ENCODE measurements around the gene ECI2. TPM values are rescaled to one million over a fixed set of nuclear protein-coding genes. Genes with fewer than 3 reads are reported as not detected.
A peak's percentile ranks its signal among the peaks of the same experiment; 100 is the strongest.

ECI2 gene
- total and polyA plus RNA-seq, 10 of the 15 experiments (the other 5 are each of a cell fraction or from before 2014, with no cell fraction given): 38.7 to 129 (median 60.1) TPM

GRCh38 chr6:4139272-4139671 lies 3.9 kb upstream of the ECI2 start (continued):
- TF ChIP-seq RELB (IDR thresholded peaks at IDR 0.05; ENCODE audit: low read depth) (0 out of 2 replicates have a peak, but pooled peaks have one; percentile 26), MTA2 (IDR thresholded peaks at IDR 0.05; ENCODE audit: low read depth) (peak; percentile 84), ATF7 (IDR thresholded peaks at IDR 0.05; ENCODE audit: low read depth) (0 out of 2 replicates have a peak, but pooled peaks have one; percentile 61), CHD1 (IDR thresholded peaks at IDR 0.05; ENCODE audit: low read depth, low read length) (no peak), POU2F2 (IDR thresholded peaks at IDR 0.05; ENCODE audit: borderline replicate concordance, low read depth, low read length) (no peak), KLF5 (IDR thresholded peaks at IDR 0.05; ENCODE audit: partially characterized antibody) (no peak), BHLHE40 (IDR thresholded peaks at IDR 0.05; ENCODE audit: borderline replicate concordance in 1 of 2, low read depth in 2 of 2, low read length in 1 of 2) (peak in 1 of 2 experiments; percentile 57; a peak in 2 of 4 replicates), PKNOX1 (IDR thresholded peaks at IDR 0.05) (peak; percentile 74), HDGF (IDR thresholded peaks at IDR 0.05) (no peak), BMI1 (IDR thresholded peaks at IDR 0.05; ENCODE audit: borderline replicate concordance) (no peak), IKZF1 (conservative IDR thresholded peaks at IDR 0.05) (peak; percentile 70; the same call in 1 of the 2 replicates), CHD4 (IDR thresholded peaks at IDR 0.05) (no peak), KAT2A (conservative IDR thresholded peaks at IDR 0.05; ENCODE audit: control insufficient read depth, low read depth, low read length) (no peak), ASH2L (IDR thresholded peaks at IDR 0.05; ENCODE audit: borderline replicate concordance, low read depth) (no peak), SREBF1 (IDR thresholded peaks at IDR 0.05; ENCODE audit: low read length) (no peak), ZBED1 (IDR thresholded peaks at IDR 0.05; ENCODE audit: borderline replicate concordance) (no peak), EP300 (IDR thresholded peaks at IDR 0.05; ENCODE audit: borderline replicate concordance in 1 of 2, control insufficient read depth in 1 of 2, low read depth in 2 of 2, low read length in 2 of 2) (0 out of 4 replicates have a peak, but pooled peaks have one; percentile 7 to 26), HDAC2 (IDR thresholded peaks at IDR 0.05) (no peak), DPF2 (IDR thresholded peaks at IDR 0.05) (peak; percentile 57; the same call in 1 of the 2 replicates), E4F1 (IDR thresholded peaks at IDR 0.05; ENCODE audit: borderline replicate concordance, partially characterized antibody) (no peak), MLLT1 (IDR thresholded peaks at IDR 0.05) (no peak), NR2F1 (conservative IDR thresholded peaks at IDR 0.05) (no peak)
